Memory B cell (primary cell): ENCODE measurements around the gene GOLGA8O.
"Not testable (repeated sequence)": the region's sequence is repeated elsewhere in the genome, so short reads cannot be mapped to it uniquely, and the experiment has no call there.

Experiments used
- ATAC-seq: fragments of 150-1000 bp; cut with Tn5 transposase; 2 replicates; pipeline ENCODE4 v1.10.0; 2021; ENCODE audit warnings: low read depth, mild to moderate bottlenecking, moderate library complexity
- DNase-seq, 2 donors: peaks; one replicate each; pipeline ENCODE4 v3.0.0; 2022; ENCODE audit warnings: low spot score in 2 of 2
- H3K27ac Mint-ChIP-seq: one replicate; pipeline ENCODE4 v1.8.0; 2022; ENCODE audit warnings: mild to moderate bottlenecking, moderate library complexity, mixed read lengths
- H3K27me3 Mint-ChIP-seq: one replicate; pipeline ENCODE4 v1.8.0; 2022; ENCODE audit warnings: mixed read lengths
- H3K36me3 Mint-ChIP-seq: one replicate; pipeline ENCODE4 v1.8.0; 2022; ENCODE audit warnings: mild to moderate bottlenecking, mixed read lengths
- H3K4me1 Mint-ChIP-seq: one replicate; pipeline ENCODE4 v1.8.0; 2022; ENCODE audit warnings: mixed read lengths
- H3K4me3 Mint-ChIP-seq: one replicate; pipeline ENCODE4 v1.8.0; 2022; ENCODE audit warnings: mild to moderate bottlenecking, moderate library complexity, mixed read lengths
- H3K9me3 Mint-ChIP-seq: one replicate; pipeline ENCODE4 v1.8.0; 2022; ENCODE audit warnings: mixed read lengths

Gene GOLGA8O

DNA sequence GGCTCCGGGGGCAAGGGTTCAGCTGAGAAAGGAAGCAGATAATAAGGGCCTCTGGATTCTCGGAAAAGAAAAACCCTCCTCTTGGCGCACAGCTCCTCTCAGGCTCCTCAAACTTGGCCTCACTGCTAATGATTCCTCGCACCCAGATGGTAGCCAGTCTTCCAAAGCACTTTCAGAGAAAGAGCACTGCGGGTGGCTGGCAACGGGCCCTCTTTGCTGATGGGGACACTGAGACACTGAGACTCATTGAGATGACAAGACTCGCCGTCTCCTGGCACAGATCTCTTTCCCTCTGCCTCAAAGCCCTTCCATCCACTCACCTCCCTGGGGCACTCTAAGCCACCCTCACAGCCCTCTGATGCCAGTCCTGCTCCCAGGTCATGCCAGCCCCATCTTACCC, 58.9 kb downstream of the GOLGA8O start:
- DNase-seq, ATAC-seq, H3K4me3 Mint-ChIP-seq, H3K36me3 Mint-ChIP-seq, H3K27ac Mint-ChIP-seq, H3K4me1 Mint-ChIP-seq, H3K9me3 Mint-ChIP-seq, H3K27me3 Mint-ChIP-seq: not testable (repeated sequence)
